Activated CD4-positive, alpha-beta T cell treated with anti-CD3 and anti-CD28 coated beads for 1 hour (primary cell): ENCODE results near the gene MALL.
"Not testable (repeated sequence)": the region's sequence is repeated elsewhere in the genome, so short reads cannot be mapped to it uniquely, and the experiment has no call there.

Experiments used
- DNase-seq: peaks from one replicate; pipeline ENCODE4 v3.0.0-alpha.2; 2020

The MALL gene

DNA sequence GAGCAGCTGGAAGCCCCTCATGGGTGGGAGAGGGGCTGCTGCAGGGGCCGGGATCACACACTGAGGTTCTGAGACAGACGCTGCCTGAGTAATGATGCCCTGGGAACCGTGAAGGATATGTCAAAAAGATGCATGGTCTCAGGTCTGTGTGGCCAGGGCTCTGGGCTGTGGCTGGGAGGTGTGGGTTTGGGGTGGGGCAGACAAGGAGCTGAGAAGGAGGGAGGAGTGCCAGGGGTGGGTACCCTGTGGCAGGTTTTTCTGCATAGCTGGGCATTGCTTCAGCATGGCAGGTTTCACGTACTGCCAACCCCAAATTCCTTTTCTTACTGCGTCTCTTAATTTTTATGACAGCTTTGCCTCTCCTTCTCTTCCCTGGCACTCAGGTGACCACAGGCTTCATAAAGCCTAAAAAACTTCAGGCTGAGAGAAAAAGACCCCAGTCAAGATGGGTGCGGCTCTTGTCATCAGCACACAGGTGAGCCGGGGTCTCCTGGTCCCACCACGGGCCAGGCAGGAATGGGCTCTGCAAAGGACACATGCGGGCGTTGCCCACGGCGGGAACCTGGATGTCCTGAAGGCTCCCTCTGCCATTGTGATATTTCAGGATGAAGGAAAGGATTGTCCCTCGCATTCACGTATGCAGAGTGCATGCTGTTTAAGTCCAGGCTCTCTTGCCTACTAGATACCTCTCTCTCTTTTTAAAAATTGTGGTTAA is 18.0 kb downstream of the MALL start:
- no peak for DNase-seq

DNA sequence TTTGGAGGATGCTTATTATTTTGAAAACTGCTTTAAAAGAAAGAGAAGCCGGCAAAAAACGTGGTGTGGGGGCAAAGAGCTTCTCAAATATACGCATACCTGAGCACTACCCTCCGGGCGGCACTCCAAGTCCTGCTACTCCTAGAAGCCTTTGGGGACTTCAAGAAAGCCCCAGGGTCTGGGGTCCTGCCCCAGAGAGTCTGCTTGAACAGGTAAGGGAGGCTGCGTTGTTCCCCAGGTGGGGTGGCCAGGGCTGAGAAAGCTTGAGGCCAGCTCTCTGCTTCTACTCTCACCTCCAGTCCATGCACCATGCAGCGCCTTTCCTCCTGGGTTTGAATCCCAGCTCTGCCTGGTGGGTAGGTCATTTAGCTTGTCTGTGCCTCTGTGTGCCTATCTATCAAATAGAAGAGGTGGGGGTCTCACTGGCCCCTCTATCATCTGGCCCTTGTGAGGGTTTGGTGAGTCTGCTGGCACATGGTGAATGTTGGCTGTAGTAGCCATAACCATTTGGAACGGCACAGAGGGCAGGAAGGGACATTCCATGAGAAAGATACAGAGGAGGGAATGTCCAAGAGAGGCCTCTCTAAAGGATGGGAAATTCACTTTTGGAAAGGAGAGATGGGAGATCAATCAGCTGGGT is 19.5 kb downstream of the MALL start:
- no peak for DNase-seq

DNA sequence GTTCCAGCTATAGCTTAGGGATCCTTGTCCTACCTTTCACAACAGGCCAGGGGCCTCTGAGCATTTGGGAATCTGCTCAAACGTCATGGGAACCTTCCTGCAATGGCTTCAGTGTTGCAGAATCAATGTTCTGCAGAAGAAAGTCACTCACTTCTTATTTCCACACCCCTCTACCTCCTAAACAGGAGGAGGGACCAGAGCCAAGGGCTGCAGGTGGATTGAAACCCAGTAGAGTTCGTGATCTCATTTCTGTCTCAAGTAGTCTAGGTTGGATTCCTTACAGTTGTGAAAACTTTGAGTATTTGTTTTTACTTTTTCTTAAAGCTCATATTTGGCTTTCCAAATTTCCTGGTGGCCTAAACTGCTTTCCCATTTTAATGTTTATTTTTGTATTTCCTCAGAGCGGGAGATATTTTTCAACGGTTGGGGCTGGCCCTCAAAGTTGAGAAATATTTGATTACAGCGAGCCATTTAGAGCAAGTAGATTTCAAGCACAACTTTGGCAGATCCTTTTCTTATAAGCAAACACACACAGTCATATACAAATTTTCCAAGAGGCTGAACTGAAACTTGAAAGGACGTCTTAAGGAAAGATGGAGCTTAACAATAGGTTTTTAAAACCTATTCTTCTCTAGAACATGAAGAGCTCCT is 20.6 kb downstream of the MALL start:
- DNase-seq = not testable (repeated sequence)

DNA sequence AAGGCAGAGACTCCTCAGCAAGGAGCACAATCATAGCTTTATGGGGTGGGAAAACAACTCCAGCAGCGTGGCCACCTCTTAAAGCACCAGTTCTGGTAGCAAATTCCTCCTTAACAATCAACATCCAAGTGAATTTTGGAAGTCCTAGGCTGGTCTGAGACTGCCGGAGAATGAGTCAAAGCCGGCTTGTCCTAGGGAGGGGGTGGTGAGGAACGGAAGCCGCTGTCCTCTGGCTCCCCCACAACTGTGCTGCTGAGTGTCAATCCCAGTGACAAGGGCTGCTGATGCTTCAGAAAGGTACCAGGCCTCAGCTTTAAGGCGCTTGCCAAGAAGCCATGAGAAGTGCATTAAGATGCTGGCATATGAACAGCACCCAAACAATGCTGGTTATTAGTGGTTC is 21.7 kb downstream of the MALL start:
- not testable (repeated sequence) for DNase-seq

DNA sequence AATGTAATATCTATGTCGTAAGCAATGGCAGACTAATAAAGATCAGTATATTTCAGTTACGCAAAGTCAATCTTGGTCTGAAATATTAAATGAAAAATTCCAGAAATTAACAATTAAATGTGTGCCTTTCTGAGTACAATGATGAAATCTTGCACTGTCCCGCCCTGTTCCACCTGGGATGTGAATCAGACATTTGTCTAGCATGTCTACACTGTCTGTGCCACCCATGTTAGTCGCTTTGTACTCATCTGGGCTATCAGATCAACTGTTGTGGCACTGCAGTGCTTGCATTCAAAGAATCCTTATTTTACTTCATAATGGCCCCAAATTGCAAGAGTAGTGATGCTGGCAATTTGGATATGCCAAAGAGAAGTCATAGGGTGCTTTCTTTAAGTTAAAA is 25.5 kb downstream of the MALL start:
- DNase-seq = not testable (repeated sequence)

DNA sequence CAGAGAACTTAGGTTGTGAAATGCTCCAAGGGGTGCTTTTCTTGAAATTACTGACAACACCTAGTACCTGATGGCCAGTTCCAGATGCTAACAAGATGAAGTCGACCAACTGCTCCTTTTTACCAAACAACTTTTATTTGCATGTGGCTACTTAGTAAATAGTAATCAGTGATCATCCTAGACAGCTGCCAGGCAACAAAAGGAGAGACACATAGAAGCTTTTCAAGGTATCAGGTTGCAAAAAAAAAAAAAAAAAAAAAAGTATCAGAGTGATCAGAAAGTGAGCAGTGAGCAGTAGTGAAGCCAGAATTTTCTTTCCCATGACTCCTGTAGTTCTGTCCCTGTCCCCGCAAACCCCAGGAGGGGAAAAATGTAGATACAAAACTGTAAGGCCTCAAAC is 31.9 kb downstream of the MALL start:
- not testable (repeated sequence) for DNase-seq

DNA sequence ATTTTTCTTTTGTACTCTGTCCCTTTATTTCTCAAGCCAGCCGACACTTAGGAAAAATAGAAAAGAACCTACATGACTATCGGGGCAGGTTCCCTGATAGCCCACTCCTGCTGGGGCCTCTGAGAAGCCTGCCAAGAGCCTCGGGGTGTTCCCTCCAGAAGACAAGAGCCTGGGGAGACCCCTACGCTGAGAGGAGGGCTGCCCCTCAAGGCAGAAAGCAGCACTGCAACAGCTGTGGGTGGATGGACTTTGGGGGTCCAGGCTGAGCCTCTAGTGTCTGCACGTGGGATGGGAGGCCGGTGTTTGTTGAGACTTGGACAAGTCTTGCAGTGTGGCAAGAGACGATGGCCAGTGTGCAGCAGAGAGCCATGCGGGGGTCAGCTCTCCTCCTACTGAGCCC is 32.5 kb downstream of the MALL start:
- DNase-seq = not testable (repeated sequence)

DNA sequence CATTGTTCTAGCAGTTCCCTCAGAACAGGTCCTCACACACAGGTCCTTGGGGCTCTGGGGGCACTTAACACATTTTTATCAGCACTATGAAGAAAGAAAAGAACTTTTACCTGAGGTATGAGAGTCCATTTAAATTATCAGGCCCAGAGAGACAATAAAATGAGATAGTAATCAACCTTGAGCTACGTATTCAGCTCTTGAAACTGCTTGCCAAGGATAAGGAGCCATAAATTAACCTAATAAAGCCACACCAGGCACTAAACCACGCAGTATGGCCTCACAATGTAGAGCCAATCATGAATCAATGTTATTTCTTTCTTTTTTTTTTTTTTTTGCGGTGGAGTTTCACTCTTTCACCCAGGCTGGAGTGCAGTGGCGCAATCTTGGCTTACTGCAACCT is 37.5 kb downstream of the MALL start:
- not testable (repeated sequence) for DNase-seq

DNA sequence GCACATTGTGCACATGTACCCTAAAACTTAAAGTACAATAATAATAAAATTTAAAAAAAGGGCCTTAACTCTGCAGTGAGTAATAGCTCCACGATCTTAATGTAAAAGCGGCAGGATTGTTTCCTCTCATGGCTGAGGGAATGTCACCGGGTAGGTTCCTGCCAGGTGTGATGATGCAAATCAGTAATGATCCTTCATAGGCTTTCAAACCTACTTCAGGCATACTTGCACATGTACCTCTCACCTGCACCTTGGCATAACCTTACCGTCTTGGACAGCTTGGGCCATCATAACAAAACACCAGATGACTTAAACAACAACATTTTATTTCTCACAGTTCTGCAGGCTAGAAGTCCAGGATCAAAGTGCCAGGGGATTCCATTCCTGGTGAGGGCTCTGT is 39.7 kb downstream of the MALL start:
- DNase-seq = not testable (repeated sequence)

DNA sequence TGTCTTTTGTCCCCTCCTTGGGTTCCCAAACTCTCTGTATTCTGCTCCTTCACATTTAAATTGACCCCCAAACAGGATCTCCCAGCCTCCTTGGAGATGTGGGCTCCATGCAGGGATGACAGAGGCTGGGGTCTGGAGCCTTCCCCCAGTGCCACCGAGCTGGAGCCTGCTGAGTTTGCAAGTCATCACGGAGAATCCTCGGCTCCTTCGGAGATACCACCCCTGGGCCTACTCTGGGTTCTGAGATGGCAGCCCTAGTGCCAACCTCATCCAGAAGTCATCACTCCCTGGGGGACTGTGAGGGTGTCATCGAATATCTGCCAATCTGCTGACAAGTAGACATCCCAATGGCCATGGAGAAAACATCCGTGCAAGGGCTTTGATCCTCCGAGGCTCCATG is 45.8 kb downstream of the MALL start:
- DNase-seq = not testable (repeated sequence)

DNA sequence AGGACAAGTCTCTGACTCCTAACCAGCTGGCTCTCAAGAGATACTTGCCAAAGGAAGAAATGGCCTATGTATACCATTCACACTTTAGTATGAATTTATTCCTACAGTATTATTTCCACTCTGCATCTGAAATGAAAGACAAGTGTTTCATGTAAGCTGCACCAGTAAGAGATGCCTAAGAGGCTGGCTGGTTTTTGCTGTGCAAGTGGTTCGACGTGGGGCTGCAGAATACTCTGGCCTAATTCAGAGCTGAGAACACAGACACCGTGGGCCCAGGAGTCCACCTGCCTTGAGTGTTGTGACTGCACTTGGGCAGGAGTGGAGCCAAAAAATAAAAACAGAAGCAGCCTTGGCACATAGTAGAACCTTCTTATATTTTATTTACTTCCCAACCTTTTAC is 47.5 kb downstream of the MALL start:
- not testable (repeated sequence) for DNase-seq

DNA sequence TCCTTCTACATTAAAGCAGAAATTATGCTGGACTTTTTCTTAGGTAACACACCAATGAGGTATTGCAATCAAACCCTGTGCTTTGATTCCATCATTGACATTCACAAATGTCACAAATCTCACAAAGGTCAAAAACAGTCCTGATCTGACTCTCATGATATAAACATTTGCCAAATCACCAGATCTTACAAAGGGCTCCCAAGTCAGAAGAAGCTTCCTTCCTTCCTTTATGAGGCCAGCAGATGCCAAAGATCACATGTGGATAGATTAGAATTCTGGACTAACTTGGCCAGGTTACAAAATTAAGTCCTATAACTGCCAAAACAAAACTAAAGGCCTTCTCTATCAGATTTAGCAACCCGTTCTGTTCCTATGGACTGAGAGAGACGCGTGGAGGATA is 53.3 kb downstream of the MALL start:
- not testable (repeated sequence) for DNase-seq

DNA sequence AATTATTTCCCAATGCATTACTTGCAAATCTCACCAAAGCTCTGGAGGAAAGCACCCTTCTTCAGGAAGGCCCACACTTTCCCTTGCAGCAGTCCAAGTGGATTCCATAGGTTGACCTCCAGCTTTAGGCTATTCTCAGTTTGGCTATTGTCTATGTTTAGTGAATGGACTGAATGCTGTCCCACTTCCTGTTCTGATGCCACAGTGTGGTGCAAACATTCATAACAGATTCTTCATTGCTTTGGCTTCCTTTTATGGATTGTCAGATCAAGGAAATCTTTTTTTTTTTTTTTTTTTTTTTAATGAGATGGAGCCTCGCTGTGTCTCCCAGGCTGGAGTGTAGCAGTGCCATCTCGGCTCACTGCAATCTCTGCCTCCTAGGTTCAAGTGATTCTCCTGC is 55.1 kb downstream of the MALL start:
- DNase-seq = not testable (repeated sequence)

DNA sequence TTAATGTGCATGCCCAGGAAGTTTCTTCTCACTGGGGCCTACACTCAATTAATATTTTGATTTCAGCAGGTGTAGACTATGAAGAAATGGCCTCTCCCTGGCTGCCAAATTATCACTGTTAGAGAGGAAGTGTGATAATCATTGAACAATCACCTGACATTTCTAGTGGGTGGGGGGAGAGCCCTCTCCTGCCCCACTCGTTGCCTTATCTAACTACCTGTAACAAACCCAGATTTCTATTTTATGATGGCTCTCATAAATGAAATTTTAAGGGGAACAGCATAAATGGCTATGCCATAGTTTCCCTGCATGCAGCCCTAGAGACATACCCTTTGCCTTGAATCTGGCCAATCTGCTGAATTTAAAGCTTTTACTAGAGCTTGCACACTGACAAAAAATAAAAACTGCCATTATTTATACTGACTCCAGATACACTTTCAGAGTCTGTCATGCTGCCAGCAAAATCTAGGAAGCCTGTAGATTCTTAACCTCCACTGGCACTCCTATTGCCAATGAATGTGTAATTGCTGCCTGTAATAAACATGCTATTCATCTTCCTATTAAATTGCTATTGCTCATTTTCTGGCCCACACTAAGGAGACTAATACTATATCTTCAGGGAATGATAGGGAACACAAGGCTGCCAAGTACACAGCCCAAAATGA is 55.8 kb downstream of the MALL start:
- DNase-seq = not testable (repeated sequence)

DNA sequence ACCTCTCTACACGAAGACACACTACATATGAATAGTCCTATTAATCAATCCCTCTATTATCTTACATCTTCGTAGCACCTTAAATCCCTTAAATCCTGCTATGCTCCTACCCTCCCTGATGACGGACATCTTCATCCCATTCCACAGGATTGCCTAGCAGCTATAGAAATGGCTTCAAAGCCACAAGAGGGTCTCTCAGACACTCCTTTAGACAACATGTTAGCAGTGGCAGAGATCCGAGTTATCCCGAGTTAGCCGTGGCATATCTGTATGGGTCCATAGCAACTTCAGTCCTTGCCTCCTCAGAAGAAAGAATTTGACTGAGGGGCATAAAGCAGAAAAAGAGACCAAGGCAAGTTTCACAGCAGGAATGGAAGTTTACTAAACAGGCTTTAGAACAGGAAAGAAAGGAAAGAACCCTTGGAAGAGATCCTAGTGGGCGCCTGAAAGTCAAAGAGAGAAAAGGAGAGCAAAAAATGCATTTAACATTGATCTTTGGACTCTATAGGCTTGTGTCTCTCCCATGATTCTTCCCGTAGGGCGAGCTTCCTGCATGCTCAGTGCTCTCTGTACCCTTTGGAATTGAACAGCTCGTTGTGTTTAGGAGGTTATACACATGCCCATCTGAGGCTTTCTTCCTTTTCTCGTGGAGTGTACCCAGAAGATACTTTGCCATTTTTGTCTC is 56.5 kb downstream of the MALL start:
- not testable (repeated sequence) for DNase-seq

DNA sequence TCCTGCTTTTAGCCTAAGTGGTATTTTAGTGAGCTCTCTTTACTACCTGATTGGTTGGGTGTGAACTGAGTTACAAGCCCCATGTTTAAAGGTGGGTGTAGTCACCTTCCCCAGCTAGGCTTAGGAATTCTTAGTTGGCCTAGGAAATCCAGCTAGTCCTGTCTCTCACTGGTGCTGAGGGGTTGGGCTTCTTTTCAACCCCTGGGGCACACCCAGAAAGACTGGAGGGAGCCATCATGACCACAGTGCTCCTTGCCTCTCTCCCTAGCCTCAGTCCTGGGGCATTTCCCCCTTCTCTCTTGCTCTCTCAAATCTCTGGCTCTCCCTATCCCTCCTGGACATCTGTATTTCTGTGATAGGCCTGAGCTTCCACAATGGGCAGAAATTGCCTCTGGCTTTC is 57.6 kb downstream of the MALL start:
- not testable (repeated sequence) for DNase-seq

DNA sequence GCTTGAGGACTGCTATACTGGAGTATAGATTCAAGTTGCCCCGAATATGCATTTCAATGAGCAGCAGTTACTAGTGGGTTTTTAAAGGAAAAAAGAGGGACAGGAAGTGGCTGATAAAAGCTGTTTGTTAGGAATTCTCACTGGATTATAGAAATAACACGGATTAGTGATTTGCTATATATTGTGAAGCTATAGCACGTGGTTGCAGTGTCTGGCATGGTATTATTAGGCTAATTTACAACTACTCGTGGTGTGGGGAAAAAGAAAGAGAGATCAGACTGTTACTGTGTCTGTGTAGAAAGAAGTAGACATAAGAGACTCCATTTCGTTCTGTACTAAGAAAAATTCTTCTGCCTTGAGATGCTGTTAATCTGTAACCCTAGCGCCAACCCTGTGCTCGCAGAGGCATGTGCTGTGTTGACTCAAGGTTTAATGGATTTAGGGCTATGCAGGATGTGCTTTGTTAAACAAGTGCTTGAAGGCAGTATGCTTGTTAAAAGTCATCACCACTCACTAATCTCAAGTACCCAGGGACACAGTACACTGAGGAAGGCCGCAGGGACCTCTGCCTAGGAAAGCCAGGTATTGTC is 59.7 kb downstream of the MALL start:
- not testable (repeated sequence) for DNase-seq

DNA sequence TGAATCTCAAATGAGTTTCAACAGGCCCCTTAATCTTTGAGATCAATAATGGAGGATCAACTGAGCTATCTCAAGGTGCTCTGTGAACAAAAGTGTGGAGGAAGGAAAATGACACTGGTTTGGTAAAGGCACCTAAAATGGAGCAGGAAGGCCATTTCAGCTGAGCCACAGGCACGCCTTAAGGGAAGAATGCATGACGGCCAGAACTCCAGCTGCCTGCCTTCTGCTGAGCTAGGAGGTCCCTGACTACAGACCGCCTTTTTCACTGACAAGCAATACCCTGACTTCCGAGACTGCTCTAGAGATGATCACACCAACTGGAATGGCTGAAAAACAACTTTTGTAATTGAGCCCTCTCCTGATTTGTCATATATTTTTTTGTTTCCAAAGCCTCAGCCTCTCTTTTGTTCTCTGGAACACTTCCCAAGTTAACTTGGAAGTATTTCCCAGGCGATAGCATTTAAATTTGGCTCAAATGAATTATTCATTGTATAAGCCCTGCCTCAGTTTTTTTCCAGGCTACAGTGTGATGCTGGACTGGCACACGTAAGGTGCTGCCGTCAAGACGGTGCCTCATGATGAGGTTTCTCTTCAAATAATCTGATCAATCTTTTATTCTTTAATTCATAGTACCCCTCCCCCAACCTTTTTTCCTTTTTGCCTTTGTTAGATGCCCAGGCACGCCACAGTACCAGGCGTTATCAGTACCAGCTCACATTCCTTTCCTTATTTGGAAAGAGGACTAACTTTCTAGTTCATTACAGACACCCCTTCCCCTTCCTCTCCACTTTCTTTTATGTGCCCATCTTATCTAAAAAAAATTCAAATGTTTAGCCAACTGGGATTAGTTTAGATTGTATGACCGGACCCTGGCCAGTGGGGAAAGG is 60.9 kb downstream of the MALL start:
- not testable (repeated sequence) for DNase-seq

DNA sequence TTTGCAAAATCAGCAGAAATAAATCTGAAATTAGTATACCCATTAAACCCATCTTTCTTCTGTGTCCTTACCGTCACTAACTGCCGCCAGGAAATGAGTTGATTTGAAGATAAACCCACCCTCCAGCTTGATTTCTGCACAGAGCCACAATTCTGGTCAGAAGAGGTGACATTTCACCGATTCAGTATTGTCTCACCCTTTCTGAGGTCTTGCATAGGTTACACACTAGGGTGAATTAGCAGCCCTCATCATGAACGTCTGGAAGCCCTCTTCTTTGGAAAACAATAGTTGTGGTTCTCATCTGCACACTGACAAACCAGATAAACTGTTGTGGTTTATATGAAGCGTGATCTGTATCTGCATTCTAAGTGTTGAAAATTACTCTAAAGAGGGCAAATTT is 61.9 kb downstream of the MALL start:
- DNase-seq = not testable (repeated sequence)

DNA sequence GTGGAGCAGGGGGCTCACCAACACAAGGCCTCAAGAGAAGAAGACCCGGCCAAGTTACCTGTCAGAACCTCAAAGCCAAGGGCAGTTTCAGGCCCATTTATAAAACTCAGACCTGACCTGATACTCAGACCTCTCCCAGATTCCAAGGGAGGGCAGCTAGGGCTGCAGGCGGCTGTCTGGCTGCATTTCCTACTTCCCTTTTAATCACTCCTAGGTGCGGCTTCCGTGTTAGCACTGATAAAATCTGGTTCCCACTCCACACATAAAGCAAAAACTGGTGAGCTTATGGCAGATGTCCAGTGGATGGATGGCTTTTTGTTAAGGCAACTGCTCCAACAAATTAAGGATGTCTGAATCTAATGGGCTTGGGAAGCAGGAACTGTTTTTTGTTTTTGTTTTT is 63.5 kb downstream of the MALL start:
- DNase-seq = not testable (repeated sequence)

DNA sequence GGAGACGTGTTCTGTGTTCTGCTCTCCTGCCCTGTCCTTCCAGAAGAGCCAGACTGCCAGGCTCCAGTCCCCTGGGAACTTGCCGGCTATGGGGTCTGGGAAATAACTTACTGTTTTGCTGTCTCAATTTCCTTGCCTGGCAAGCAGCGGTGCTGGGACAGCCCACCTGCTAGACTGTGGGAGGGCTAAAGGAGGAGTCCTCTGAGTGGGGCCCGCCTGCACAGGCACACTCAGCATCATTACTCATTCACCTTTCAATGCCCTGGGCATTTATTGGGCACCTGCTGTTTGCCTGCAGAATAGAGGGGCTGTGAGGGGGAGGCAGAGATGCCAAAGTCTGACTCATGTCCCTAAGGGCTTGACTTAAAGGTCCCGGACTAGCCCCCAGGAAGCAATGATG is 65.4 kb downstream of the MALL start:
- not testable (repeated sequence) for DNase-seq
